Measurements from ENCODE around the gene WWOX.

WWOX gene

GRCh38 chr16:78775161-78775561 is 675.7 kb downstream of the WWOX start:
- no peak for DNase-seq (ENCODE audit: low spot score)

DNA sequence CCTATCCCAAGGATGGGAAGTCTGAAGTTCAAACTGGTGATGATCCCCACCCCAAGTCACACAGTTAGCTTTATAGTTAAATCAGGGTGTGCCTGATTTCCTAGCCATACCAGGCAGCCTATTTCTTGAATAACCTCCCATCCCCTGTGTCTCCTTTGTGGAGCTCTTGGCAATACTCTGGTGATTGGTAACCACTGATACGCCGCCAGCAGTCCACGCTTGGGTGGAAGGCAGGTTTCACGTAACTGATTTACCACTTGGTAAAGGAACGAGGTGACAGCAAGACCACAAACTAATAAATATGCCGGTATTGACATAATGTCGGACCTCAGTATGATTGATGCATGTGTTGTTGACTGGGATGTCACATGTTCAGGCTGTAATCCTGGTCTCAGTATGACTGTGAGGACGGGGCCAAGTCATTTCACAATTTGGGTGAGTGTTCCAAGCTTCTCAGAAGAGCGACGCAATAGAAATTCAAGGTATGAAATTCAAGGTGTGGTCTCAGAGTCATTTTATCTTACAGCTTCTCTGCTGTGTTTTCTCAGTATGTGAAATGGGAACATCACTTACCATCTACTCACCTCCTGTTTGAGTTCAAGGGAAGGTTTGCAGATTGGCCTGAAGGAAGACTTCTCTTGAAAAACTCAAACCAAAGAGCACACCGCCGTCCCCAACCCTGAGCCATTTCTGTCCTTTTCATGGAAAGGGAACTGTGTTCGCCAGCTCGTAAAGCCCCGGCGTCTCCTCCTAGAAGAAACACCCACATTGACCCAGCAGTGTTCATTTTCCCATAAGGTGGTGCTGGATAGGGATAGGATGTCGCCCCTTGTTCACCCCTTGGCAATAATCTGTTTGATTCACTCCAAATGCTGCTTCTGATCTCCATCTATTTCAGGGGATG is 678.9 kb downstream of the WWOX start:
- DNase-seq (ENCODE audit: low spot score): no peak

GRCh38 chr16:78780808-78781207 is 681.4 kb downstream of the WWOX start:
- DNase-seq (ENCODE audit: low spot score): no peak

- no peak for DNase-seq (ENCODE audit: low spot score)
These were observed 683.1 kb downstream of the WWOX start for GRCh38 chr16:78782572-78782971.

GRCh38 chr16:78783570-78784079 is 684.2 kb downstream of the WWOX start:
- no peak for DNase-seq (ENCODE audit: low spot score)

- no peak for DNase-seq (ENCODE audit: low spot score)
These were observed 685.3 kb downstream of the WWOX start for GRCh38 chr16:78784771-78785170.

DNA sequence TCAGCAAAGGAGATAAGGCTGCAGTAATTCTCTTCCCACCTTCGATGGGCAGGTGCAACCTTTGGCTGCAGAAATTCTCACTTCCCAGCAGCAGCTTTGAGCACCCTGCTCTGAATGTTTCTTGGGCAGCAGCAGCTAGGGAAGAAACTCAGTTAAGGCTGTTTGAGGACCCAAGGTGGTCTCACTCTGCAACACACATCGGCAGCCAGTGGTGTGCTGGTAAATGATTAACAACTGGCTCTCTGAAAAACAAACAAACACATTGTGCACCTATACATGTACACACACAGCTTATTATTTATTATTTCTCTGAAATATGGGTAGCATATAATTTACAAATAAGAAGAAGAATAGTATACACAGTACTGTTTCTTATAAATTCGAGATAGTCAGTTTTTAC is 685.8 kb downstream of the WWOX start:
- no peak for DNase-seq (ENCODE audit: low spot score)

DNA sequence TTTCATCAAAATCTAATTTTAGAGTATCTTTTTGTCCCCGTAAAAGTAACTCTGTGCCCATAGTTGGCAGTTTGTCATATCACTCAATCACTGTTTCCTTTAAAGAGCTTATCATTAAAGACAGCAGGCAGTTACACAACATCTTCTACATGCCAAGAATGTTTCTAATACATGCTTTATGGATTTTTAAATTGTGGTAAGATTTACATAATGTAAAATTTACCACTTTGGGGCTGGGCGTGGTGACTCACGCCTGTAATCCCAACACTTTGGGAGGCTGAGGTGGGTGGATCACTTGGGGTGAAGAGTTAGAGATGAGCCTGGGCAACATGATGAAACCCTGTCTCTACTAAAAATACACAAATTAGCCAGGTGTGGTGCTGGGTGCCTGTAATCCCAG is 687.2 kb downstream of the WWOX start:
- DNase-seq (ENCODE audit: low spot score): no peak

DNA sequence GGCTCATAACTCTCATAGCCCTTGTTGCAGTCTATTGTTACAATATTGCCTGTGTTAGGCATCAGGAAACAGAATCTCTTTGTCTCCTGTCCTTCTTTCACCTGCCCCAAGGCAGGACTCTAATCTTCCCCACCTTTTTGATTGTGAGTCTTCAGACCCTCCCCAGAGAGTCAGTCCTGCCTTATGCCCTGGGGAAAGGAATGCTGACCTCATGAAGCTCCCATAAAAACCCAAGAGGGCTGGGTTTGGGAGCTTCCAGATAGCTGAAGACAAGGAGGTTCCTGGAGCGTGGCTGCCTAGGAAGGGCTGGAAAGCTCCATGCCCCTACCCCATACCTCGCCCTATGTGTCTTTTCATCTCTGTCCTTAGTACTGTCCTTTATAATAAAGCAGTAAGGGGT is 688.8 kb downstream of the WWOX start:
- no peak for DNase-seq (ENCODE audit: low spot score)

GRCh38 chr16:78788696-78789095 is 689.2 kb downstream of the WWOX start:
- no peak for DNase-seq (ENCODE audit: low spot score)

DNA sequence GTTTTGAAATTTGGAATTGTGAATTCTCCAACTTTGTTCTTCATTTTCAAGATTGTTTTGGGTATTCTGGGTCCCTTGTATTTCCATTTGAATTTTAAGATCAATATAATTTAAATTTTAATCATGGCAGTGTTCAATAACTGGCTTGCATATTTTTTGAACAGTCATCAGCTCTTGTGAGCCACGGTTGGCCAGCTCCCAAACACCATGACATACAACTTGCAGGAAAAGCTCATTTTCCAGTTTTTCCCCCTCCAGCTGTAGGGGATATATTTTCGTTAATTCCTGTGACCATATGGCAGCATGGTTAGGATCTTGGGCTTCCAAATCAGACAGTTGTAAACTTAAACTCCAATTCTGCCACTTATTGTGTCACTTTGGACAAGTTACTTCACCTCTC is 690.1 kb downstream of the WWOX start:
- no peak for DNase-seq (ENCODE audit: low spot score)

DNA sequence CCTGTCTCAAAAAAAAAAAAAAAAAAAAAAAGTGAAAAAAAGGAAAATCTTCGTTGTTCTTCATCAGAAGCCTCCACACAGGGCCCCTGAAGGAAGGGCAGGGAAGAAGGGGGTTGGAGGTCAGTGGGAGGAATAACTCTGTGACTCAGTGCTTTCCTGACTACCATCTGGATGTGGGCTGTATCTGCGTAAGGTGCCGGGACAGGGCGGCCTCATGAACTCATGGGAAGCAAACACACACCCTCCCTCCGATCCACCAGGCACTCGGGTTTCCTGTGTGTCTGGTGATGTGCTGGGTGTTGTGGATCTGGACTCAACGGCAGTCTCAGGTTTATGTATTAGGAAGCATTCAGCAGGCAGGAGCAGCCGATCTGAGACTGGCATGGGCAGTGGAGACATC is 691.6 kb downstream of the WWOX start:
- no peak for DNase-seq (ENCODE audit: low spot score)

DNA sequence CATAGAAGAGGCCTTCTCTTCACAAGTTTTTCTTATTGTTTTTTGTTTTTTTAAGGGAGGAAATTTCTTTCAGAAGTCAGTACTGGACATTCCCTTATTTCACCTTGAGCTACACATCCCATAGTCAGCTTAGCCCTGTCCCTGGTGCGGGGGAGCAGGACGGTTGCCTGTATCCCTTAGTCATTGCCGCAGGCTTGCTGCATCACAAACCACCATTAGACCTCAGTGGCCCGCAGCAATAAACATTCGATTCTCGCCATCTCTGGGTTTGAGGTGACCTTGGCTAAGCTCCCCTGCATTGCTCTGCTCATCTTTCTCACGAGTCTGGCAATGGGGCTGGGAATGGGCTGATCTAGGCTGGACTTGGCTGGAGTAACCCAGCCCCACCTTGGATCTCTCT is 692.5 kb downstream of the WWOX start:
- DNase-seq (ENCODE audit: low spot score): no peak

DNA sequence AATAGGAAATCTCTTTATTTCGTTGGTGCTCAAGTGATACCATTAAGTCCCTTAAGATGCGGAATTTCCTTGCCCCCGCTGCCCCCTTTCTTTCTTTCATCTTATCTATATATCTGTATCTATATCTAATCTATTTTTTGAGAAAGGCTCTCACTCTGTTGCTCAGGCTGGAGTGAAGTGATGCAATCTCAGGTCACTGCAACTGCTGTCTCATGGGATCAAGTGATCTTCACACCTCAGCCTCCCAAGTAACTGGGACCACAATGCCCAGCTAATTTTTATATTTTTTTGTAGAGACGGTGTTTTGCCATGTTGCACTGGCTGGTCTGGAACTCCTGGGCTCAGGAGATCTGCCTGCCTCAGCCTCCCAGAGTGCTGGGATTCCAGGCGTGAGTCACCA is 693.5 kb downstream of the WWOX start:
- DNase-seq (ENCODE audit: low spot score): no peak

GRCh38 chr16:78794581-78795250 is 695.3 kb downstream of the WWOX start:
- no peak for DNase-seq (ENCODE audit: low spot score)

- no peak for DNase-seq (ENCODE audit: low spot score)
These were observed 696.0 kb downstream of the WWOX start for GRCh38 chr16:78795433-78795832.

- DNase-seq (ENCODE audit: low spot score): peak; percentile 75
These were observed 696.9 kb downstream of the WWOX start for GRCh38 chr16:78796221-78796866.

- no peak for DNase-seq (ENCODE audit: low spot score)
These were observed 700.0 kb downstream of the WWOX start for GRCh38 chr16:78799429-78799828.

- no peak for DNase-seq (ENCODE audit: low spot score)
These were observed 701.1 kb downstream of the WWOX start for GRCh38 chr16:78800523-78800922.

- DNase-seq (ENCODE audit: low spot score): no peak
These were observed 704.7 kb downstream of the WWOX start for GRCh38 chr16:78804058-78804735.

DNA sequence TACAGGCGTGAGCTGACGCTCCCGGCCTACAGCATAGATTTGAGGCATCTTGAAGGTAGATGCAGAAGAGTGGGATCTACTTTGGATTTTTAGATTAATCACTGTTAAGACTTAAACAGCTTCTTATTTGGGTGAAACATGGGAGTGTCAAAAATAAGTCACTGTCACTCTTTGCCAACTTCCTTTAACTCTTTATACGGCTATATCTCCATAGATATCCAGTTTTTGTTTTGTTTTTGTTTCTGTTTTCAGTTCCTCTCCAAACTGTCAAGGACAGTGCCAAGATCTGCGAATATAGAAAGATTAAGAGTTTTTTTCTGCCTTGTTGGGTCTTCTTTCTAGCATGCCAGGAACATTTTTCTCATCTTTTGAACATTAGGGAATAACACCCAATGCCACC is 706.1 kb downstream of the WWOX start:
- no peak for DNase-seq (ENCODE audit: low spot score)

DNA sequence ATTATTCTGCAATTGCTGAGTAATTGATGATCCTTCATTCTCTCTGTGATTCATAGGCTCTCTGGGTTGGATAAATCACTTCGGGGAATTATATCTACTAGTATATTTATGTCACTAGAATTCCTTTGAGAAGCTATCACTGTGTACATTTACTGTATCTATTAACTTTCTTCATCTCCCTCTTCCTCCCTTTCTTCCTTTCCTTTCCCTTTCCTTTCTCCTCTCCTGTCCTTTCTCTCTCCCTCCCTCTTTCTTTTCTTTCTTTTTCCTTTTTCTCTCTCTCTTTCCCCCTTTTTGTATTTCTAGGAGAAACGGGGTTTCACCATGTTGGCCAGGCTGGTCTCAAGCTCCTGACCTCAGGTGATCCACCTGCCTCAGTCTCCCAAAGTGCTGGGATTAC is 711.8 kb downstream of the WWOX start:
- no peak for DNase-seq (ENCODE audit: low spot score)
